G401 (cell line): ENCODE results near the gene CKAP2L. TPM values are rescaled to one million over a fixed set of nuclear protein-coding genes. Genes with fewer than 3 reads are reported as not detected.

ENCODE experiments used
- DNase-seq: peaks from one replicate; pipeline ENCODE4 v3.0.0-alpha.2; 2015; ENCODE audit warnings: low spot score
- in situ Hi-C: cut with HindIII; loops from 2 replicates; pipeline ENCODE4 v1.10.0; 2016; ENCODE audit warnings: low sequenced_read_pairs, mixed read lengths
- total RNA-seq: library from RNA; depleted of rRNA; stranded (reverse); fragments of >200 nt; shearing (Covaris generic); gene quantifications from 2 replicates; pipeline ENCODE4 v1.2.3, GENCODE V29; 2014; rRNA removed

CKAP2L gene
- total RNA-seq, 1 experiment from 2014 or later = 7.7 TPM

- DNase-seq = no peak
- in situ Hi-C loops = no loop called here
Observed at GRCh38 chr2:112692495-112692911, 71.9 kb downstream of the CKAP2L start.

GRCh38 chr2:112691881-112692281 is 72.5 kb downstream of the CKAP2L start:
- no peak for DNase-seq
- in situ Hi-C loops = no loop called here

GRCh38 chr2:112690853-112691401 is 73.5 kb downstream of the CKAP2L start:
- in situ Hi-C loops = no loop called here

GRCh38 chr2:112688086-112688880 is 76.1 kb downstream of the CKAP2L start:
- no peak for DNase-seq
- in situ Hi-C loops = no loop called here

More at GRCh38 chr2:112690853-112691401, 73.5 kb downstream of the CKAP2L start:
- DNase-seq = peak; percentile 35

GRCh38 chr2:112687522-112687921 is 76.9 kb downstream of the CKAP2L start:
- no peak for DNase-seq
- in situ Hi-C loops = no loop called here

Other genes starting within 250 kb of the CKAP2L start
- 26.3 and 44.3 TPM in 2 replicates for gene POLR1B, start 222.1 kb downstream of the CKAP2L start, total RNA-seq
- 10.8 and 19.2 TPM in 2 replicates for gene CHCHD5, start 180.0 kb downstream of the CKAP2L start, total RNA-seq
- 81.9 and 125 TPM in 2 replicates for gene SLC20A1, start 118.7 kb downstream of the CKAP2L start, total RNA-seq
- gene NT5DC4, start 43.6 kb downstream of the CKAP2L start, total RNA-seq = not detected in 2 replicates
- not detected in 2 replicates for gene IL1A, start 19.9 kb upstream of the CKAP2L start, total RNA-seq
- not detected in 2 replicates for gene IL1B, start 72.2 kb upstream of the CKAP2L start, total RNA-seq
- not detected in 2 replicates for gene IL37, start 146.6 kb upstream of the CKAP2L start, total RNA-seq
- gene IL36G, start 213.4 kb upstream of the CKAP2L start, total RNA-seq = not detected in 2 replicates
- not detected in 2 replicates for gene IL36A, start 240.8 kb upstream of the CKAP2L start, total RNA-seq